ENCODE data around the gene PRSS33.

Gene PRSS33

DNA sequence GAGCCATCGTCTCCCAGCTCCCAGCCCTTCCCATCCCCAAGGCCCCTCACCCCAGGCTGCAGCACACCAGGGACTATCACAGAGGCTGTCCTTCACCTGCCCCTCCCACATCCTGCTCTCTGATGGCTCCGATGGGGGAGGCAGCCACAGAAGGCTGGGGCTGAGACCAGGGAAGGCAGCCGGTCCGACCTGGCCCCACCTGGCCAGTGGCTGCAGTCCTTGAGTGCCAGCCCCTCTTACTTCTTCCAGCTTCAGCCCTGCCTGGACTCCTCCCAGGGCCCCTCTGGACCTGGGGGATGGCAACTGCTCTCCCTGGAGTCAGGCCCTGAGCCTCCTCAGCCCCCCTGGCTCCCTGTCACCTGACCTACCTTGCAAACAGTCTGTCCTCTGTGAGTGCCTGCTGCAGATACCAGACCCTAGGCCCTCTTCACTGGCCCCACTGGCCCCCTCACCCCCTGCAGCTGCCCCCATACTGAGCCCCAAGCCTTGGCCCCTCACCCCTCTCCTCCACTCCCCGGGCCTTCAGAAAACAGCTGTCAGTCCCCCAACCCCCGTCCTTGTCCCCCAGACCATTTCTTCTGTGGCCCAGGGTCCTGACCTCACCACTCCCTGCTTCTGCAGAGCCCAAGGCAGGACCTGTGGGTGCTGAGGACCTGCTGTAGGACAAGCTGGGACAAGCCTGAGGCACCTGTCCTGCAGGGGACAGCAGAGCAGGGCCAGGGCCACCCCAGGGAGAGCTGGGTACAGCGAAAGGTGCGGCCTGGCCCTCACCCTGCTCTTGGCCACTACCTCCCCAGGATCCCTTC, 47.5 kb downstream of the PRSS33 start:
- Histone ChIP-seq H3K9ac (ENCODE audit: low read depth, low read length, poor library complexity, severe bottlenecking) (no peak overlapping the region), H3F3A (ENCODE audit: low read depth) (no peaks in the 10 kb centered on the region), H3K4me3 (ENCODE audit: low read length, poor library complexity, severe bottlenecking) (no peak overlapping the region), H4K20me1 (ENCODE audit: insufficient read depth, low read length, poor library complexity, severe bottlenecking) (no peaks in the 10 kb centered on the region), H3K9me3 (ENCODE audit: insufficient read depth, low read depth, low read length) (no peaks in the 10 kb centered on the region), H3K36me3 (ENCODE audit: insufficient read depth, low read length) (no peaks in the 10 kb centered on the region), H3K27me3 (ENCODE audit: insufficient read depth, low read length, poor library complexity, severe bottlenecking) (no peaks in the 10 kb centered on the region), H3K4me1 (ENCODE audit: insufficient read depth, low read length, poor library complexity, severe bottlenecking) (no peaks in the 10 kb centered on the region), H2AFZ (ENCODE audit: low read length) (no peak overlapping the region), H3K4me2 (ENCODE audit: low read depth, low read length, poor library complexity, severe bottlenecking) (no peak overlapping the region), H3K79me2 (ENCODE audit: insufficient read depth, low read length) (no peaks in the 10 kb centered on the region), H3K9me2 (replicated peaks; ENCODE audit: low read depth, low read length) (no peaks in the 10 kb centered on the region)
- TF ChIP-seq, protein P1, sequence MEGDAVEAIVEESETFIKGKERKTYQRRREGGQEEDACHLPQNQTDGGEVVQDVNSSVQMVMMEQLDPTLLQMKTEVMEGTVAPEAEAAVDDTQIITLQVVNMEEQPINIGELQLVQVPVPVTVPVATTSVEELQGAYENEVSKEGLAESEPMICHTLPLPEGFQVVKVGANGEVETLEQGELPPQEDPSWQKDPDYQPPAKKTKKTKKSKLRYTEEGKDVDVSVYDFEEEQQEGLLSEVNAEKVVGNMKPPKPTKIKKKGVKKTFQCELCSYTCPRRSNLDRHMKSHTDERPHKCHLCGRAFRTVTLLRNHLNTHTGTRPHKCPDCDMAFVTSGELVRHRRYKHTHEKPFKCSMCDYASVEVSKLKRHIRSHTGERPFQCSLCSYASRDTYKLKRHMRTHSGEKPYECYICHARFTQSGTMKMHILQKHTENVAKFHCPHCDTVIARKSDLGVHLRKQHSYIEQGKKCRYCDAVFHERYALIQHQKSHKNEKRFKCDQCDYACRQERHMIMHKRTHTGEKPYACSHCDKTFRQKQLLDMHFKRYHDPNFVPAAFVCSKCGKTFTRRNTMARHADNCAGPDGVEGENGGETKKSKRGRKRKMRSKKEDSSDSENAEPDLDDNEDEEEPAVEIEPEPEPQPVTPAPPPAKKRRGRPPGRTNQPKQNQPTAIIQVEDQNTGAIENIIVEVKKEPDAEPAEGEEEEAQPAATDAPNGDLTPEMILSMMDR (conservative IDR thresholded peaks at IDR 0.05; ENCODE audit: low read length), result no peak
- no peak for TF ChIP-seq EZH2phosphoT487 (IDR thresholded peaks at IDR 0.05; ENCODE audit: borderline replicate concordance)

GRCh38 chr16:2738615-2739014, 48.7 kb downstream of the PRSS33 start:
- Histone ChIP-seq H3F3A (ENCODE audit: low read depth) (no peaks in the 10 kb centered on the region), H3K79me2 (ENCODE audit: insufficient read depth, low read length) (no peaks in the 10 kb centered on the region), H3K27me3 (ENCODE audit: insufficient read depth, low read length, poor library complexity, severe bottlenecking) (no peaks in the 10 kb centered on the region), H4K20me1 (ENCODE audit: insufficient read depth, low read length, poor library complexity, severe bottlenecking) (no peaks in the 10 kb centered on the region), H3K4me3 (ENCODE audit: low read length, poor library complexity, severe bottlenecking) (no peak overlapping the region), H3K9ac (ENCODE audit: low read depth, low read length, poor library complexity, severe bottlenecking) (no peak overlapping the region), H3K4me1 (ENCODE audit: insufficient read depth, low read length, poor library complexity, severe bottlenecking) (no peaks in the 10 kb centered on the region), H3K36me3 (ENCODE audit: insufficient read depth, low read length) (no peaks in the 10 kb centered on the region), H3K4me2 (ENCODE audit: low read depth, low read length, poor library complexity, severe bottlenecking) (no peak overlapping the region), H3K9me3 (ENCODE audit: insufficient read depth, low read depth, low read length) (no peaks in the 10 kb centered on the region), H3K9me2 (replicated peaks; ENCODE audit: low read depth, low read length) (no peaks in the 10 kb centered on the region), H2AFZ (ENCODE audit: low read length) (no peak overlapping the region)
- TF ChIP-seq EZH2phosphoT487 (IDR thresholded peaks at IDR 0.05; ENCODE audit: borderline replicate concordance), result no peak
- TF ChIP-seq, protein P1 (conservative IDR thresholded peaks at IDR 0.05; ENCODE audit: low read length), result no peak

GRCh38 chr16:2737895-2738418, 49.4 kb downstream of the PRSS33 start:
- Histone ChIP-seq H3K9me3 (ENCODE audit: insufficient read depth, low read depth, low read length) (no peaks in the 10 kb centered on the region), H3K4me3 (ENCODE audit: low read length, poor library complexity, severe bottlenecking) (no peak overlapping the region), H3K79me2 (ENCODE audit: insufficient read depth, low read length) (no peaks in the 10 kb centered on the region), H3K36me3 (ENCODE audit: insufficient read depth, low read length) (no peaks in the 10 kb centered on the region), H3K9ac (ENCODE audit: low read depth, low read length, poor library complexity, severe bottlenecking) (no peak overlapping the region), H2AFZ (ENCODE audit: low read length) (no peak overlapping the region), H3K4me1 (ENCODE audit: insufficient read depth, low read length, poor library complexity, severe bottlenecking) (no peaks in the 10 kb centered on the region), H3K9me2 (replicated peaks; ENCODE audit: low read depth, low read length) (no peaks in the 10 kb centered on the region), H3K27me3 (ENCODE audit: insufficient read depth, low read length, poor library complexity, severe bottlenecking) (no peaks in the 10 kb centered on the region), H4K20me1 (ENCODE audit: insufficient read depth, low read length, poor library complexity, severe bottlenecking) (no peaks in the 10 kb centered on the region), H3F3A (ENCODE audit: low read depth) (no peaks in the 10 kb centered on the region), H3K4me2 (ENCODE audit: low read depth, low read length, poor library complexity, severe bottlenecking) (no peak overlapping the region)
- TF ChIP-seq EZH2phosphoT487 (IDR thresholded peaks at IDR 0.05; ENCODE audit: borderline replicate concordance), result no peak

Data from Loucy (cell line).